SU-DHL-6 (cell line): ENCODE results near the gene SLFN12.

ENCODE experiments used
- EZH2phosphoT487 ChIP-seq: fragments of 200-600 bp; sonication (generic), shearing (Covaris generic); conservative IDR thresholded peaks from 2 replicates; pipeline ENCODE4 v1.6.1; 2018; ENCODE audit warnings: mild to moderate bottlenecking, antibody characterized with exemption, low read length, moderate library complexity, mixed read lengths
- TF ChIP-seq, protein P1 (sequence below): fragments of 200-600 bp; sonication (generic); IDR thresholded peaks from one replicate; pipeline ENCODE4 v1.5.1; 2017; ENCODE audit warnings: antibody characterized with exemption, mild to moderate bottlenecking, low read length, moderate library complexity; ENCODE audit not compliant: insufficient read depth, poor library complexity, severe bottlenecking

GRCh38 chr17:35448899-35449227 is 16.6 kb upstream of the SLFN12 start:
- TF ChIP-seq, protein P1, sequence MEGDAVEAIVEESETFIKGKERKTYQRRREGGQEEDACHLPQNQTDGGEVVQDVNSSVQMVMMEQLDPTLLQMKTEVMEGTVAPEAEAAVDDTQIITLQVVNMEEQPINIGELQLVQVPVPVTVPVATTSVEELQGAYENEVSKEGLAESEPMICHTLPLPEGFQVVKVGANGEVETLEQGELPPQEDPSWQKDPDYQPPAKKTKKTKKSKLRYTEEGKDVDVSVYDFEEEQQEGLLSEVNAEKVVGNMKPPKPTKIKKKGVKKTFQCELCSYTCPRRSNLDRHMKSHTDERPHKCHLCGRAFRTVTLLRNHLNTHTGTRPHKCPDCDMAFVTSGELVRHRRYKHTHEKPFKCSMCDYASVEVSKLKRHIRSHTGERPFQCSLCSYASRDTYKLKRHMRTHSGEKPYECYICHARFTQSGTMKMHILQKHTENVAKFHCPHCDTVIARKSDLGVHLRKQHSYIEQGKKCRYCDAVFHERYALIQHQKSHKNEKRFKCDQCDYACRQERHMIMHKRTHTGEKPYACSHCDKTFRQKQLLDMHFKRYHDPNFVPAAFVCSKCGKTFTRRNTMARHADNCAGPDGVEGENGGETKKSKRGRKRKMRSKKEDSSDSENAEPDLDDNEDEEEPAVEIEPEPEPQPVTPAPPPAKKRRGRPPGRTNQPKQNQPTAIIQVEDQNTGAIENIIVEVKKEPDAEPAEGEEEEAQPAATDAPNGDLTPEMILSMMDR = no peak
- no peak for TF ChIP-seq EZH2phosphoT487
